ENCODE results near the gene PTTG1IP.
"Not testable (repeated sequence)": the region's sequence is repeated elsewhere in the genome, so short reads cannot be mapped to it uniquely, and the experiment has no call there.

Gene PTTG1IP

GRCh38 chr21:44873356-44874239, at the start of gene PTTG1IP:
TSS of gene PTTG1IP (minus strand) at chr21:44873690. CDS start at chr21:44873616, 74 bp downstream.
- peak; percentile 99 for DNase-seq

GRCh38 chr21:44921928-44922327, 48.4 kb upstream of the PTTG1IP start:
- peak; percentile 13 for DNase-seq

GRCh38 chr21:44920694-44921604, 47.5 kb upstream of the PTTG1IP start, which contains the start of gene ITGB2:
TSS of gene ITGB2 (minus strand) at chr21:44920899. CDS start at chr21:44910782, 10,117 bp downstream.
- DNase-seq, result peak; percentile 70

- peak; percentile 53 for DNase-seq
These were observed 46.6 kb upstream of the PTTG1IP start for GRCh38 chr21:44919913-44920693.

GRCh38 chr21:44919111-44919912, 45.8 kb upstream of the PTTG1IP start:
- DNase-seq, result peak; percentile 36

GRCh38 chr21:44918581-44919033, 45.1 kb upstream of the PTTG1IP start:
- no peak for DNase-seq

GRCh38 chr21:44918107-44918470, 44.6 kb upstream of the PTTG1IP start:
- no peak for DNase-seq

- DNase-seq, result no peak
These were observed 44.1 kb upstream of the PTTG1IP start for GRCh38 chr21:44917446-44918106.

GRCh38 chr21:44916965-44917364, 43.5 kb upstream of the PTTG1IP start:
- DNase-seq, result peak; percentile 39

GRCh38 chr21:44914176-44914874, 40.8 kb upstream of the PTTG1IP start:
- peak; percentile 68 for DNase-seq

- DNase-seq, result no peak
These were observed 40.1 kb upstream of the PTTG1IP start for GRCh38 chr21:44913425-44914175.

GRCh38 chr21:44912506-44913412, 39.3 kb upstream of the PTTG1IP start:
- not testable (repeated sequence) for DNase-seq

- DNase-seq, result no peak
These were observed 38.6 kb upstream of the PTTG1IP start for GRCh38 chr21:44912158-44912473.

GRCh38 chr21:44911384-44912157, 38.1 kb upstream of the PTTG1IP start:
- peak; percentile 89 for DNase-seq

- no peak for DNase-seq
These were observed 37.5 kb upstream of the PTTG1IP start for GRCh38 chr21:44911068-44911383.

- DNase-seq, result no peak
These were observed 37.0 kb upstream of the PTTG1IP start for GRCh38 chr21:44910229-44911067.

GRCh38 chr21:44909719-44910118, 36.2 kb upstream of the PTTG1IP start:
- DNase-seq, result no peak

All from CD4-positive, alpha-beta T cell treated with Interleukin-17A for 4 hours (primary cell).